Natural killer cell (primary cell): ENCODE measurements around the gene ARHGAP24. TPM values are rescaled to one million over a fixed set of nuclear protein-coding genes. Genes with fewer than 3 reads are reported as not detected.

Source experiments
- ATAC-seq, 3 donors: fragments of 150-1000 bp in 2 of 3; fragments of 200-7000 bp in 1 of 3; cut with Tn5 transposase; 1 replicate in 1 of 3; 2 replicates in 2 of 3; pipeline ENCODE4 v1.10.0; 2021; ENCODE audit warnings: mild to moderate bottlenecking in 2 of 3, moderate library complexity in 2 of 3
- DNase-seq, 2 donors: peaks; one replicate each; pipeline versions ENCODE4 v3.0.0 to v3.0.0-alpha.2; 2013 to 2021; ENCODE audit warnings: mixed read lengths in 1 of 2
- H3K27ac ChIP-seq: one replicate; pipeline ENCODE4 v1.5.1; 2013; ENCODE audit warnings: mild to moderate bottlenecking, low read length
- H3K27me3 ChIP-seq: one replicate; pipeline ENCODE4 v1.6.1; 2013; ENCODE audit warnings: low read length; ENCODE audit not compliant: control insufficient read depth, insufficient read depth
- H3K36me3 ChIP-seq: one replicate; pipeline ENCODE4 v1.6.1; 2013; ENCODE audit warnings: low read length; ENCODE audit not compliant: control insufficient read depth, insufficient read depth
- H3K4me1 ChIP-seq: one replicate; pipeline ENCODE4 v1.6.1; 2013; ENCODE audit warnings: low read length; ENCODE audit not compliant: control insufficient read depth, insufficient read depth
- H3K4me3 ChIP-seq: one replicate; pipeline ENCODE4 v1.5.1; 2013; ENCODE audit warnings: low read length
- H3K9me3 ChIP-seq: one replicate; pipeline ENCODE4 v1.6.1; 2013; ENCODE audit warnings: low read length; ENCODE audit not compliant: control insufficient read depth, insufficient read depth
- H3K27ac Mint-ChIP-seq, 2 donors: one replicate each; pipeline ENCODE4 v1.8.0; 2022; ENCODE audit warnings: mild to moderate bottlenecking in 2 of 2, mixed read lengths in 2 of 2, moderate library complexity in 1 of 2
- H3K27me3 Mint-ChIP-seq, 2 donors: one replicate each; pipeline ENCODE4 v1.8.0; 2022; ENCODE audit warnings: low read depth in 2 of 2, mixed read lengths in 2 of 2
- H3K36me3 Mint-ChIP-seq: one replicate; pipeline ENCODE4 v1.8.0; 2022; ENCODE audit warnings: mixed read lengths
- H3K4me1 Mint-ChIP-seq, 2 donors: one replicate each; pipeline ENCODE4 v1.8.0; 2022; ENCODE audit warnings: mixed read lengths in 2 of 2
- H3K4me3 Mint-ChIP-seq: one replicate; pipeline ENCODE4 v1.8.0; 2022; ENCODE audit warnings: mild to moderate bottlenecking, moderate library complexity, mixed read lengths
- H3K9me3 Mint-ChIP-seq, 2 donors: one replicate each; pipeline ENCODE4 v1.8.0; 2022; ENCODE audit warnings: mixed read lengths in 2 of 2
- WGBS: methylation state at CpG from one replicate; pipeline ENCODE4 v1.1.7; 2013; ENCODE audit warnings: missing lambda C conversion rate; ENCODE audit not compliant: insufficient coverage; 5-methylcytosine and 5-hydroxymethylcytosine counted together
- intact Hi-C: fragments of 100-400 bp; cut with micrococcal nuclease; formaldehyde crosslinking; loops from one replicate; pipeline ENCODE4 v1.14.2; 2022
- total RNA-seq, 4 donors: library from RNA; stranded (reverse); fragments of 120-200 nt in 1 of 4; gene quantifications; one replicate each; pipeline versions ENCODE4 v1.2.3 to v1.2.4, GENCODE V29; 2013 to 2022
- TF ChIP-seq, protein P1 (sequence below): fragments of 200-600 bp; IDR thresholded peaks from one replicate; pipeline ENCODE4 v1.8.0; 2022; ENCODE audit warnings: antibody characterized with exemption

Gene ARHGAP24
- total RNA-seq, 3 donors from 2014 or later (not counting 1 experiment from before 2014, with no cell fraction given) = 1.7 to 3.6 (median 1.7) TPM

DNA sequence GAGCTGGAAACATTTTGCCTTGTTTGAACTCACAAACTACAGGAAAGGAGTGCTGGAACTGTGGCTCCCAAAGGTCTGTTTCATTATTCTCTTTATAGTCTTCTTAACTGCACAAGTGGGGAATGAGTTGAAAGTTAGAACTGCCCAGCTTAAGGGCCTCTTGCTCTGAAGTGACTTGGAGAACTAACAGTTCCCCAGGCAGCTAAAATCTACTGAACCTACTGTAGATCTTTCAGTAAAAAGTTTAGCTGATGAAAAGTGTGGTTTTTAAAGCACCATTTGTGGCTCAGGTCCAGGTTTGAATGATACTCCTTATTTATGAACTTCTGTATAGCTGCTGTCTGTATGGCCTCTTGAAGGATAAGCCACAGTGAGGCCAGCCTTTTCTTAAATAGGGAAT, 531.1 kb downstream of the ARHGAP24 start:
- no peak overlapping the region for H3K4me3 ChIP-seq
- no peak overlapping the region for H3K27ac ChIP-seq
- Mint-ChIP-seq H3K36me3 (no peaks in the 10 kb centered on the region), H3K9me3 (peaks cover 2 to 5% of the 10 kb centered on the region in 2 donors), H3K27me3 (no peaks in the 10 kb centered on the region), H3K4me1 (no peaks in the 10 kb centered on the region), H3K27ac (no peak overlapping the region), H3K4me3 (no peak overlapping the region)
- H3K4me1 ChIP-seq = no peaks in the 10 kb centered on the region
- no peak for DNase-seq
- intact Hi-C loops = no loop called here
- TF ChIP-seq, protein P1, sequence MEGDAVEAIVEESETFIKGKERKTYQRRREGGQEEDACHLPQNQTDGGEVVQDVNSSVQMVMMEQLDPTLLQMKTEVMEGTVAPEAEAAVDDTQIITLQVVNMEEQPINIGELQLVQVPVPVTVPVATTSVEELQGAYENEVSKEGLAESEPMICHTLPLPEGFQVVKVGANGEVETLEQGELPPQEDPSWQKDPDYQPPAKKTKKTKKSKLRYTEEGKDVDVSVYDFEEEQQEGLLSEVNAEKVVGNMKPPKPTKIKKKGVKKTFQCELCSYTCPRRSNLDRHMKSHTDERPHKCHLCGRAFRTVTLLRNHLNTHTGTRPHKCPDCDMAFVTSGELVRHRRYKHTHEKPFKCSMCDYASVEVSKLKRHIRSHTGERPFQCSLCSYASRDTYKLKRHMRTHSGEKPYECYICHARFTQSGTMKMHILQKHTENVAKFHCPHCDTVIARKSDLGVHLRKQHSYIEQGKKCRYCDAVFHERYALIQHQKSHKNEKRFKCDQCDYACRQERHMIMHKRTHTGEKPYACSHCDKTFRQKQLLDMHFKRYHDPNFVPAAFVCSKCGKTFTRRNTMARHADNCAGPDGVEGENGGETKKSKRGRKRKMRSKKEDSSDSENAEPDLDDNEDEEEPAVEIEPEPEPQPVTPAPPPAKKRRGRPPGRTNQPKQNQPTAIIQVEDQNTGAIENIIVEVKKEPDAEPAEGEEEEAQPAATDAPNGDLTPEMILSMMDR = no peak
- no peaks in the 10 kb centered on the region for H3K27me3 ChIP-seq
- no peak for ATAC-seq
- H3K9me3 ChIP-seq = no peaks in the 10 kb centered on the region
- no peaks in the 10 kb centered on the region for H3K36me3 ChIP-seq

DNA sequence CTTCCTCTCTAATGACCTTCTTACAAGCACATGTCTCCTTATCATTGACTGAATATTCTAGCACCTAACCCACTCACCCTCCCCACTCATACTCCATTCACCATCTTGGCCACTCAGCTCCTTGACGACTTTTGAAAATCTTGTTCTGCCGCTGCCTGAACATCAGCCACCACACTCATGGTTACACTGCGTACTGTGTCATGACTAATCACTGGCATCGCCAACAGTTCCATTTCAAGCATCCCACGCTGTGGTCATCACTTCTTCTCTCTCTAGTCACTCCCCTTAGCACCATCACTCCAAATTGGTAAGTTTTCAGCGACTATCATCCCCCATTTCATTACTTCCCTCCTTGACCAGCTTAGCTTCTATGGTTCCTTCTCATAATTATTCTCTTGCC, 532.1 kb downstream of the ARHGAP24 start:
- DNase-seq = no peak
- Histone ChIP-seq H3K9me3 (no peaks in the 10 kb centered on the region), H3K36me3 (no peaks in the 10 kb centered on the region), H3K27ac (no peak overlapping the region), H3K4me3 (no peak overlapping the region), H3K4me1 (no peaks in the 10 kb centered on the region), H3K27me3 (no peaks in the 10 kb centered on the region)
- peaks cover 2 to 5% of the 10 kb centered on the region in 2 donors for H3K9me3 Mint-ChIP-seq
- intact Hi-C loops = no loop called here
- H3K27ac Mint-ChIP-seq = no peak overlapping the region
- WGBS = 87% methylated on average over 6 of the region's 6 CpGs
- H3K27me3 Mint-ChIP-seq = no peaks in the 10 kb centered on the region
- no peaks in the 10 kb centered on the region for H3K36me3 Mint-ChIP-seq
- no peak overlapping the region for H3K4me3 Mint-ChIP-seq
- no peaks in the 10 kb centered on the region for H3K4me1 Mint-ChIP-seq
- ATAC-seq = no peak
- TF ChIP-seq, protein P1 = no peak

DNA sequence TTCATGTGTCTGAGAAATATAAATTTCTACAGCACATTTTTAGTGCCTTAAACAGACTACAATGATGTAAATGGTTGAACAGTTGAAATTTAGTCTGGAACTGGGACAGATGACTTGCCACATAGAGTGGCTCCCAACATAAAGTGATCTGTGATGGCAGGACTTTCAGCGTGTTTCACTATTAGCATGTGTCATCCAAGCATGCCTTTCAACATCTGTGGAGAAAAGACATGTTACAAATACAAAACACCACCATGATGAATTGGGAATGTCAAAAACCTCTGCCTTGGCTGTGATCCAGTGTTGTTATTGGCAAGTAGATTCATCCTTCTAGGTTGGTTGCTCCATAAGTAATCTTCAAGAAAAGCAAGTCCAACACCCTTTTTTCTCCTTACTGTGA, 536.2 kb downstream of the ARHGAP24 start:
- Histone ChIP-seq H3K36me3 (no peaks in the 10 kb centered on the region), H3K9me3 (no peaks in the 10 kb centered on the region), H3K4me1 (no peaks in the 10 kb centered on the region), H3K27me3 (no peaks in the 10 kb centered on the region), H3K4me3 (no peak overlapping the region), H3K27ac (no peak overlapping the region)
- Mint-ChIP-seq H3K36me3 (no peaks in the 10 kb centered on the region), H3K4me3 (no peak overlapping the region), H3K27me3 (no peaks in the 10 kb centered on the region), H3K9me3 (peaks cover 2% of the 10 kb centered on the region in 2 donors), H3K27ac (no peak overlapping the region), H3K4me1 (no peaks in the 10 kb centered on the region)
- 80% methylated on average over 1 of the region's 1 CpG for WGBS
- intact Hi-C loops = no loop called here
- TF ChIP-seq, protein P1 = no peak
- no peak for ATAC-seq
- no peak for DNase-seq

DNA sequence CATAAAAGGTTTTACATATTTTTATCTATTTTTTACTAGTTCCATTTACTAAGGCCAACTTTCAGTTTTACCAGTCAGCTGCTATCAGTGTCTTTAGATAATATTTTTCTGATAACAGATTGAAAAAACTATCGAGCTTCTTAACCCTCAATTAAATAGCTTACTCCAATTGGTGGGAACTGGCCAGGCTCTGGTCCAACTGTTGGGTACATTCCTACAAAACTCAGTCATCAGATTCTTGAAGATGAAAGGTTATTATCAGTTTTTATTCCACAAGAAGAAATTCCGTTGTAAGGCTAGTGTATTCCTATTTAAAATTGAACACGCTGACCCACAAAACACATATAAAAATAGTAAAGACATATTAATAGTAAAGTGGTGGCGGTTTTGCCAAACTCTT, 538.7 kb downstream of the ARHGAP24 start:
- H3K27me3 Mint-ChIP-seq = no peaks in the 10 kb centered on the region

More for the DNA sequence above, 538.7 kb downstream of the ARHGAP24 start:
- Histone ChIP-seq H3K4me1 (no peaks in the 10 kb centered on the region), H3K27me3 (no peaks in the 10 kb centered on the region), H3K36me3 (no peaks in the 10 kb centered on the region), H3K4me3 (no peak overlapping the region), H3K27ac (no peak overlapping the region), H3K9me3 (no peaks in the 10 kb centered on the region)
- Mint-ChIP-seq H3K4me1 (no peaks in the 10 kb centered on the region), H3K9me3 (peaks cover 2% of the 10 kb centered on the region in 2 donors), H3K27ac (no peak overlapping the region), H3K4me3 (no peak overlapping the region), H3K36me3 (no peaks in the 10 kb centered on the region)
- 71% methylated on average over 1 of the region's 4 CpGs for WGBS
- TF ChIP-seq, protein P1 = no peak
- intact Hi-C loops = no loop called here
- DNase-seq = no peak
- ATAC-seq = no peak
